HG03108 (cell line): Measurements from ENCODE around the gene PPP1R1A.

Experiments used
- ATAC-seq: cut with Tn5 transposase; IDR thresholded peaks from one replicate; pipeline ENCODE4 v1.9.1; 2021; ENCODE audit warnings: moderate library complexity; ENCODE audit not compliant: unreplicated experiment

The PPP1R1A gene, protein sequence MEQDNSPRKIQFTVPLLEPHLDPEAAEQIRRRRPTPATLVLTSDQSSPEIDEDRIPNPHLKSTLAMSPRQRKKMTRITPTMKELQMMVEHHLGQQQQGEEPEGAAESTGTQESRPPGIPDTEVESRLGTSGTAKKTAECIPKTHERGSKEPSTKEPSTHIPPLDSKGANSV

DNA sequence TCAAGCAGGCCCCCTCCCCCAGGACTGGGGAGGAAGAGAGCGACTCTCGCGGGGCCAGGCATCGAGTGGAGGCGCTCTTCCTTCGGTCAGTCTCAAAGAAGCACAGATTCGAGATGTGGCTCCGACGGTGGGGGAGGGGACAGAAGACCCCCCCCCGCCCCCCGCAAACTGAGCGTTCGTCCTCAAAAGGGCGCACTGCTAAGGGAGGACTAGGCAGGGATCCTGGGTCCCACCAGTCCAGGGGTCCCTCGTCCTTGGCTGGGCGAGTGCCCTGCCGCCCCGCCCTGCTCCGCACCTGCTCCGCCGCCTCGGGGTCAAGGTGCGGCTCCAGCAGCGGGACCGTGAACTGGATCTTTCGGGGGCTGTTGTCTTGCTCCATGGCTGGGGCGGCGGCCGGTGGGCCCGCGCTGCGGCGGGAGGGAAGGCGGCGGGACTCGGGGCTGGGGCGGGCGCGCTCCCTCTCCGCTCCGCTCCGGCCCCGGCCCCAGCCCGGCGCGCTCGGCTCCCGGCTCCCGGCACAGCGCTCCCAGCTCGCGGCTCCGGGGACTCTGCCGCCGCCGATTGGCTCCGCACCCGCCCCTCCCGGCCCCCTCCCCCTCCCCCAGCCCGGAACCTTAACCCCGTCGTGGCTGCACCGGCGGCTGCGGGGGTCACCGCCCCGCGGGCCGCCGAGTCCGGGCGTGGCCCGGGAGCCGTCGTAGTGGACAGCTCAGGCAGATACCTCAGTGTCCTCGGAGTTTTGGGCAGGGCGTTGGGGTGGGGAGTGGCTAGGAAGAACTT is at the start of gene PPP1R1A:
TSS of gene PPP1R1A (minus strand) at position 550 of the 780 bp plus-strand sequence. CDS start at position 379, 171 bp downstream.
- no peak for ATAC-seq

DNA sequence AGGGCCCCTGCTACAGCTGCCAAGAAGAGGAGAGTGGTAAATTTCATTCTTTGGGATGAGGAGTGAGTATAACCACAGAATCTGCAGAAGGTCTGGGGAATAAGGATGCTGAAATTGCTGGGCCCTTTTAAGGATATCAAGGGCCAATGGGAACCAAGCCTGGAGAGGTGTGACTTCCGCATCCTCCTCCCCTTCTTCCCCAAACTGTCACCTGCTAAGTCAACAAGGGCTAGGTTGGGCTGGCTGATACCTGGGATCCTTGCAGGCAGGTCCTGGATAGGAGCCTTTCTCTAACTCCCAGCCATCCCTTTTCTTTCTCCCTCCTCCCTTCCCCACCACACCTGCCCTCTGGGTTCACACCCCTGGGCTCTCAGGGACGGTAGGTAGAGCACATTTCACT is 46.3 kb upstream of the PPP1R1A start, which contains the start of gene LACRT:
TSS of gene LACRT (minus strand) at position 101 of the 400 bp plus-strand sequence. CDS start at position 47, 54 bp downstream.
- no peak for ATAC-seq

DNA sequence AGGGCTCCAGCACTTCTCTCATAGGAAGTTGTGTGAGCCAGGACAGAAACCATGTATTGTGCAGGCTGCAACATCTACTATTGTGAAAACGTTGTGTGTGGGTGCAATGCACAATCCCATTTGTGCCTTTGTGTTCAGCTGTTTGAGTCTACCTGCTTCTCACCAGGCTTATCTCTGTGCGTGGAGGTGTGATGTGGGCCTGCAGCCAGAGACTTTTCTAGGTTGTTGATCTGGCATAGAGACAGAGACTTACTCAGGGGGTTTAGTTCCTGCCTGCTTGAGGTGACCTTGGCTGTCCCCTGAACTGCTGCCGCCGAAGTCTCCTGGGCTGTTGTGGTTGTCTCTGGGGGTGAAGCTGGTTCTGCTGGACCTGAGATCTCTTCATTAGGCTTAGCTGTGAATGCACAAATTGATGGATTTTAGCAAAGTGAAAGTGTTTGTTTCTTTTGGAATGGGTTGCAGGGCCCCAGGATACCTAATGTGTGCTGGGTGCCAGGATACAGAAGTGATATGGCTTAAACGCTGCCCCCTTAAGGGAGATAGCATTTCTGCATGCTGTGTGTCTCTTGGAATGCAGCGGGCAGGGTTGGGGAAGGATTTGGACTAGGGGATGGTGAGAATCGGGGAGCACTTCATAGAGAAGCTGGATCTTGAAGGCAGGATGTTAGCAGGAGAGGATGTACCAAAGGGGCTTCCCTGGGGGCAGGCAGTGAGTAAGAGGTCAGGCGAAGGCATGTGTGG is 43.7 kb upstream of the PPP1R1A start:
- ATAC-seq: no peak

DNA sequence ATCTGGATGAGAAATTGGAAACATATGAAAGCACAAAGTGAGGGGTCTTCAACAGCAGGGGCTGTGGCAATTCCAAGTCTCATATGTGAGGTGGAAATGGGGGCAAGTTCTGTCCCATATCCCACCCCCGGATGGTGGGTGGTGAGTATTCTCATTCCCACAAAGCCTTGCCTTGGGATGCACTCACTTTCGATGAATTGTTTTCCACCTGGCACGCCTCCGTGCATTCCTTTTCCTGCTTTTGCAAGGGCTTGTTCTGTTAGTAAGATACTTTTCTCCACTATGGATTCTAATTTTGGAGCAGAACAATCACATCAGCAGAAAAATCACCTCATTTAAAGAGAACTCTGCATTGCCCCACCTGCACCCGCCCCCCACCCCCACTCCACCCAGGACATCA is 43.1 kb upstream of the PPP1R1A start:
- ATAC-seq: no peak

DNA sequence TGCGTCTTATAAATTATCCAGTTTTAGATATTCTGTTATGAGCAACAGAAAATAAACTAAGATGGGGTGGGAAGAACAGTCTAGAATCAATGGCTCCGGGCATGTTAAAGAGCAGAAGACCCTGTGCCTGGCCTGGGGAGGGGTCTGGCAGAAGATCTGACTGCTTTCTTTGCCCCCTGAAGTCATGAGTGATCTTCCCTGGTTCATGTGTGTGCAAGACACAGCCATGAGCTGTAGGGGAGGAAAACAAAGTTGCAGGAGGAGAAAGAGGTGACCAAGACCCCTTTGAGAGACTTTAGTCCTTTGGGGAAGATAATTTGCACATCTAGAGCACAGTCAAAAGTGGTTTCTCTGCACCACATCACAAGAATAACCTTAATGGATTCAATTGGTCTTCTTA is 41.5 kb upstream of the PPP1R1A start:
- ATAC-seq: no peak

DNA sequence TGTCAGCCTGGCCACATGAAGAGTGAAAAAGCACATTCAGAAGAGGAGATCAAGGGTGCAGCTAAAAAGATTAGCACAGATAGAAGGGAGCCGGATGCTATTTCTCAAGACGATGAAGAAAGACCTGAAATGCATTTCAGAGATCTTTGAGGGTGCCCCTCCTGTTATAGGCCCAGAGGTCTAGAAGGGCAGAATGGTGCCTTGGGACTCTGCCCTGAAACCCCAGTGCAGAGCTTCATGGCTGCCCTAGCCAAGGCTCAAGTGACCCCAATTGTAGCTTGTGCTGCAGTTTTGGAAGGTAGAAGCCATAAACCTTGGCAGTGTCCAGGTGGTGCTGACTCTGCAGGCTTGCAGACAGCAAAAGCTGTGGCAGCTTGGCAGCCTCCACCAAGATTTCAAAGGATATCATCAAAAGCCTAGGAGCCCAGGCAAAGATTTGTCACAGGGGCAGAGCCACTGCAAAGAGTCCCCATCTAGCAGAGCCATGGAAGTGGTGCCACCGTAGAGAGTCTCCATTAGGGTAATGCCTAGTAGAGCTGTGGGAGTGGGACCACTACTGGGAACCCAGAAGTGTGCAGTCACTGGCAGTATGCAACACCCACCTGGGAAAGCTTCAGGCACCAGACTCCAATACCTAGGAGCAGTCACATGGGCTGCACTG is 39.9 kb upstream of the PPP1R1A start:
- no peak for ATAC-seq

DNA sequence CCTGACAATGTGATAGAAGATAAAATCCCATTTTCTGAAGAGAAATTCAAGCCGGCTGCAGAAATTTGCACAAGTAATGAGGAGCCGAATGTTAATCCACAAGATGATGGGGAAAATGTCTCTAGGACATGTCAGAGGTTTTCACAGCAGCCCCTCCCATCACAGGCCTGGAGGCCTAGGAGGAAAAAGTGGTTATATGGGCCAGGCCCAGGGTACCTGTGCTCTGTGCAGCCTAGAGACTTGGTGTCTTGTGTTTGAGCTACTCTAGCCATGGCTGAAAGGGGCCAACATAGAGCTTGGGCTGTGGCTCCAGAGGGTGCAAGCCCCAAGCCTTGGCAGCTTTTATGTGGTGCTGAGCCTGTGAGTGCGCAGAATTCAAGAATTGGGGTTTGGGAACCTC is 38.8 kb upstream of the PPP1R1A start:
- ATAC-seq: no peak

DNA sequence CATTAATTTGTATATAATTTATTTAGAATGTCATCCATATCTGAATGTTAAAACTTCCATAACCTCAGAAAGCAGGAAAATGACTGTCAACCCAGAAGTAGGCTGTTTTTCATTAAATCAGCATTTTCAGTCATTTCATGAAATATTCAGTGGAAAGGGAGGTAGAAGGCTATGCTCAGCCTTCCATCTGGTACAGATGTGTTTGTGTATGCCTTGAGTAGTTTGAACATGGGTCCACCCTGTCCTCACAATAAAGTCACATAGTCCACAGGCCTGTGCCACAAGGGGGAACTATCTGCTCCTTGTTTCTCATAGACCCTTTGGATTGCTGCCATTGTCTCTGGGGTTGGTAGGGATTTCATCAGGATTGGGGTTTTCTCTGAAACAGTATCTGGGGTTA is 37.1 kb upstream of the PPP1R1A start:
- no peak for ATAC-seq

DNA sequence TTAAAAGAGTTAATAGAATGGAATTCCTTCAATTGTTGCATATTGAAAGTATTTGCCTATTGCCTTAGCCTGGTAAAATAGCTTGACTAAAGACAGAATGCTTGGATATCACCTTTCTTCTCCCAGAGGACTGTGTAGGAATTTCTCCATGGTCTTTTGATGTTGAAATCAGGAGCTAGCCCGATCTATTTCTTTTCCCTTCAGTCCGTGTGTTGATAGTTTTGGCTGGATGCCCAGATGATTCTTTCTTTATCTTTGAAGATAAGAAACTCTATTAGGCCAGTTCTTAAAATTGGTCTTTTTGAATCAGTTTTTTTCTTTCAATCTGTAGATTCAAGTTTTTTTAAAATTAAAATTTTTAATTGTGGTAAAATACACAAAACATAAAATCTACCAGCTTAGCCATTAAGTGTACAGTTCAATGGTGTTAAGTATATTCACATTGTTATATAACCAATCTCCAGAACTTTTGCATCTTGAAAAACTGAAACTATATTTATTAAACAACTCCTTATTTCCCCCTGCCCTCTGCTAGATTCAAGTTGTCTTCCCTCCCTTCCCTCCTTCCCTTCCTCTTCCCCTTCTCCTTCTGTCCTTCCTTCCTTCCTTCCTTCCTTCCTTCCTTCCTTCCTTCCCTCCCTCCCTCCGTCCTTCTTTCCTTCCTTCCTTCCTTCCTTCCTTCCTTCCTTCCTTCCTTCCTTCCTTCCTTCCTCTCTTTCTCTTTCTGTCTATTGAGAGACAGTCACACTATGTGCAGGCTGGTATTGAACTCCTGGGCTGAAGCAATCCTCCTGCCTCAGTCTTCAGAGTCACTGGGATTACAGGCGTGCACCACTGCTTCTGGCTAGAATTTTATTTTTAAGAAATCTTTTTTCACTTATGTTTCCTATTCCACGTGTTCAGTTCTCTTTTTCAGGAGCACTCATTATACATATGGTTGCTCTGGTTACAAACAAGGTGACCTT is 36.1 kb upstream of the PPP1R1A start:
- ATAC-seq: no peak

DNA sequence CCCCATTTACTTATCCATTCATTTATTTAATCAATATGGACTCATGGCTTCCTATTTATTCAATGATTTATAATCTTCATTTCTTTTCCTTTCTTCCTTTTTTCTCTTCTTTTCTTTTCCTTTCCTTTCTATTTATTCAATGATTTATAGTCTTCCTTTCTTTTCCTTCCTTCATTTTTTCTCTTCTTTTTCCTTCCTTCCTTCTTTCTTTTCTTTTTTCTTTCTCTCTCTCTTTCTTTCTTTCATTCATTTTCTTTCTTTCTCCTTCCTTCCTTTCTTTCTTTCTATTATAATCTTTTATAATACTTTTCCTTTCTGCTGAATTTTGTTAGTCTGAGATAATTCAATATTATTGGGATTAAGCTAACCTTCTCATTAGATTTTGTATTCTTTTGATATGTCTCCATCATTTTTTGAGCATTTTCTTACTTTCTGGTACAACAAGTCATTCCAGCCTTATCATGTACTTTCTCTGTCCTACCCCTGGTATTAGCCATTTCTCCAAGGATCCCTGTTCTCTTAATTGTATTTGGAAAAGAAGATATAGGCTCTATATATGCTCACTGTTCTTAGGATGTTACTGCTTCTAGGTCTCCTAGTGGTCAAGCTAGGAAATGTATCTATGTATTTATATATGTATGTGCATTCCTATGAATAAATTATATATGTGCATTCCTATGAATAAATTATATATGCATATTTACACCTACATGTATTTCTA is 34.2 kb upstream of the PPP1R1A start:
- ATAC-seq: no peak

DNA sequence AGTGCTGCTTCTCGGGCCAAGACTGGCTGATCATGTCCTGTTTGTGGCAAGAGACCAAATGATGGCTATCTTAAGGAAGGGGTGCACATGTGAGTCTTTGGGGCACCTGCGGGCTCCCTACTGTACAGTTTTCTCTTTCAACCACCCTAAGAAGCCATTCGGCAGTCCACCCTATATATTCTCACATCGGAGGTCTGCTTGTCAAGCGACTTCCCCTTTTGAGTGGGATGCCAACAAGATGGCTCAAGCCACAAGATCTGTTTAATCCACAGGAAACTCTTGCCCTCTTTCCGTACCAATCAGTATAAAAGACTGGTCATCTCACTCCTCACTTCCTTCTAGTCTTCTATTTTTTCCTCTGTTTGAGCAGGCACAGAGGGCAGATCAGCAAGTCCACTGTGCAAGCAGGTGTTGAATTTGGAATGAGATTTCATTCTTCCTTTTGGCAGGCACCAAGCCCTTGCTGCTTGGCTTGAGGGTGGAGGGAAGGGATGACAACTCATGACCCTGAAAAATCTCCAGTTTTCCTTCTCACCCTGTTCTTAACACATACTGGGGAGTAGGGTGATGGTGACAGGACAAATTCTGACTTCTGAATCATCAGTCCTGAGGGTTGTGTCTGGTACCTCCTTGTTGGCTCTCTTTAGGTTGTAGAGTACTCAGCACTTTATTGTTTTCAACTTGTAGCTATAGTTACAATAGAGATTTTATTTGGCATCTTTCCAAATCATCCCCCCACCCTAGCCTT is 28.6 kb upstream of the PPP1R1A start:
- ATAC-seq: no peak

DNA sequence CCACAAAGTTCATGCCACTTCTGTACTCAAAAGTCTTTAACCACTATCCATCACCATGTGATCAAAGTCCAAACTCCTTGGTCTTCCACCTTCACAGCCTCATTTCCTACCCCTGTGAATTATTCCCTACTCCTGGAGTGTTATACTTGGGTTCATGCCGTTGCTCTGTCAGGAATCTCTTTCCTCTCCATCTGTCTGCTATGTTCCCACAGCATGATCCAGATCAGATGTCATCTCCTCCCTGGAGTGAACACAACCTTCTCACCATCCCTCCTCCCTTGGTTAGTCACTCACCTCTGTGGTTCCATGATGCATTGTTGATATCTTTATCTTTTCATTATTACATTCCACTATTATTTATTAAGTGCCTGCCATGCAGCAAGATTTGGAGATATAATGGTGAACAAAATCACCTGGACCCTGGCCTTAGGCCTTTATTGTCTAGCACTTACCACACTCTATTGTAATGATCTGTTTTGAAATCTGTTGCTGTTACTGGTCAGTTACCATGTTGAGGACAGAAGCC is 23.8 kb upstream of the PPP1R1A start:
- no peak for ATAC-seq

DNA sequence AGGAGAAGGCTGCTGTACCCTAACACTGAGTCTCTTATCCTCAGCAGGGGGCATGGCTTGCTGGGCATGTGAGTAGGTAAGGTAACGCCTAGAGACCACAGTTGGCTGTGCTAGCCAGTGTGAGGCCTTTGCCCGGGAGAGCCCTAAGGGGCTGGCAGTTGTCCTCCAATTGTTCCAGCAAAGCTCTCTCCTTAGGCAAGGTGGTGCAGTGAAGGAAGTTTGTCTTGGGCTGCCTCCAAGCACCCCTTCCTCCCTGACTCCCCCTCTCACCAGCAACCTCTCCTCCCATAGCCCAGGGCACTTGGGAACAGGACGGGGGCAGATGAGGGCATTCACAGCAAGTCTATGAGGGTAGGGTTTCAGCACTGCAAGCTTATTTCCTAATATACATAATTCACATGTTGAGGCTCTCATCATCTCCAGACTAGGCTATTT is 23.3 kb upstream of the PPP1R1A start:
- no peak for ATAC-seq

DNA sequence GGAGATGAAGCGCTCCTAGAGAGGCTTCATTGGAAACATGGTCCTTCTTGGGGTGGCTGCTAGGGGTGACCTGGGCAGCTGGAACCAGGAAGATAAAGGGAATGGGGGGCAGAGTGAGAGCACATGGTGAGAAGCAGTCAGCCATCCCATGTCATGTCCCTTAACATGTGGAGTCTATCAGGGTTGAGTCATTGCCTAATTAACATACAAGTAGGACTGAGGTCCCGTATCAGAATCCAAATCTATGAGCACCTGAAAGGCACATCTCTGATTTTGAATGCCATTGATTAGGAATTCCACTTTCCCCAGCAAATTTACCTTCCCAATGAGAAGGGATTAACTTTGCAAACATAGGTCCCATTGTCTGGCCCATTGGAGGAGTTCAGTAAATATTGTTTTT is 20.3 kb upstream of the PPP1R1A start:
- ATAC-seq: no peak

DNA sequence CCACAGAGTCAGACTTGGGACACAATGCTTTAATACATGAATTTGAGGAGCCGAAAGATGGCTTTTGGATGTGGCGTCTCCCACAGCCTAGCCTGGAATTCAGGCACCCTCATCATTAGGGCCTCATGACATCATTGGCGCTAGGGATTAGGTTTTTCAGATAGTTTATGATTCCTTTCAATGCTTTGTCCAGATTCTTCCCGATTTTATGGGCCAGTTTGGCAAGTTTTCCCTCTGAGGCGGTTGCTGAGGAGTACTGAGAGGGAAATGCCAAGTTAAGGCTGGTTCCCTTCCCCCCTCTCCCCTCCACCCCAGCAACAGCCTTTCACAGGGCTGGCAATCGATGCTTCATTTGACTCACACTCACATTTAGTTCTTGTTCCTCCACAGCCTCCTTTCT is 19.7 kb upstream of the PPP1R1A start:
- no peak for ATAC-seq

DNA sequence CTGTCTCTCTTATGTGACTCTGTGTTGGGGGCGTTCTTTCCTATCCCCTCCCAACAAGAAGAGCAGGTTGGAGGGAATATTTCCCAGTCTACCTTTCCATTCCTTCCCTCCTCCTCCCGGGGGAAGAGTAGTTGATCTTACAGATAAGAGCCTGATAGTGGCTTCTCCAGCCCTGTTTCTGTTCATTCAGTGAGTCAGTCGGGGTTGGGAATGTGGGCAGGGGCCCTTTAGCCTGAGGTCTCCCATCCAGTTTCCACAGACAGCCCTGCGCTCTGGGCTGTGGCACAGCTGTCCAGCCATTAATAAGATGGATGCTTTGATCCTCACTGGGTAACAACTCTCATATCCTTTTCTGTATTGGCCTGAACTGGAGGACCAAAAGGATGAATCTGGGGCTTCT is 18.1 kb upstream of the PPP1R1A start:
- no peak for ATAC-seq

DNA sequence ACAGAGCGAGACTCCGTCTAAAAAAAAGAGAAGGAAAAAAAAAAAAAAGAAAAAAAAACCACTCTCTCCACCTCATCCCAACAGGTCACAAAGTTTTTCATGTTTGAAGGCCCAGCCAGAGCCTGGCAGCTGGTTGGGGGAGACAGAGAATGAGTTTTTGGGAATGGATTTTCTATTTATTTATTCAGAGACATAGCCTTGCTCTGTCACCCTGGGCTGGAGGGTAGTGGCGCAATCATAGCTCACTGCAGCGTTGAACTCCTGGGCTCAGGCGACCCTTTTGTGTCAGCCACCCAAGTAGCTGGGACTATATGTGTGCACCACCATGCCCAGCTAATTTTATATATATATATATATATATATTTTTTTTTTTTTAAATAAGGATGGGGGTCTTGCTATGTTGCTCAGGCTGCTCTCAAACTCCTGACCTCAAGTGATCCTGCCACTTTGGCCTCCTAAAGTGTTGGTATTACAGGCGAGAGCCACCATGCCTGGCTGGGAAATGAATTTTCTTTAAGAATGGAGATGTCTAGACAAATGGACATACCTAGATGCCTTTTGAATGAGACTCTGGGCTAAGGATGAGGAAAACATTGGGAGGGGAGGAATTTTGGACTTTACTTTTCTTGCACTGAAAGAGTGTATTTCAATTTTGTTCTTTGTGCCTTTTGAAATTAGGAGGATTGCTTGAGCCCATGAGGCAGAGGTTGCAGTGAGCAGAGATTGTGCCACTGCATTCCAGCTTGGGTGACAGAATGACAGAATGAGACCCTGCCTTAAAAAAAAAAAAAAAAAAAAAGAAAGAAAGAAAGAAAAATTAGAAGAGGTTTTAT is 16.9 kb upstream of the PPP1R1A start:
- ATAC-seq: no peak

DNA sequence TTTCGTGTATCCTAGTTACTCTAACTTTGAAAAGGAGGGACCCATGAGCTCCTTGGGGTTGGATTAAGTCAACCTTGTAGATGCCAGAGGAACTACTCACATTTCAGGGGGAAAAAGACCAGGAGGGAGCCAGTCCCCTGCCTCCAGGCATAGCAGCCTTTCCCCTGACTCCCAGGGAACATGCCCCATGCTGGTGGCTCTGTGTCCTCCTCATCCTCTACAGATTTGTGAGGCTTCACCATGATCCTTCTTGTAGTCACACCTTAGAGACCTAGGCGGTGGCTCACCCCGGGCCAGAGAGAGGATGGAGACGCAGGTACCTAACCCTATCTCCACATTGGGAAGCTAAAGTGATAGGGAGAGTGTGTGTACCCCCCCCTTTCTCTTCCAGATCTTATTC is 16.0 kb upstream of the PPP1R1A start:
- ATAC-seq: no peak
